ENCODE results near the gene ZNF681. TPM values are rescaled to one million over a fixed set of nuclear protein-coding genes. Genes with fewer than 3 reads are reported as not detected.

Gene ZNF681
- total RNA-seq = 1.4 and 2.4 TPM in 2 replicates
- long read RNA-seq, full-length matches to known transcripts = 5 of 15 reads
- long read RNA-seq, partial matches to known transcripts = 1 of 15 reads
- long read RNA-seq, other reads (novel, unspliced or antisense) = 9 of 15 reads

DNA sequence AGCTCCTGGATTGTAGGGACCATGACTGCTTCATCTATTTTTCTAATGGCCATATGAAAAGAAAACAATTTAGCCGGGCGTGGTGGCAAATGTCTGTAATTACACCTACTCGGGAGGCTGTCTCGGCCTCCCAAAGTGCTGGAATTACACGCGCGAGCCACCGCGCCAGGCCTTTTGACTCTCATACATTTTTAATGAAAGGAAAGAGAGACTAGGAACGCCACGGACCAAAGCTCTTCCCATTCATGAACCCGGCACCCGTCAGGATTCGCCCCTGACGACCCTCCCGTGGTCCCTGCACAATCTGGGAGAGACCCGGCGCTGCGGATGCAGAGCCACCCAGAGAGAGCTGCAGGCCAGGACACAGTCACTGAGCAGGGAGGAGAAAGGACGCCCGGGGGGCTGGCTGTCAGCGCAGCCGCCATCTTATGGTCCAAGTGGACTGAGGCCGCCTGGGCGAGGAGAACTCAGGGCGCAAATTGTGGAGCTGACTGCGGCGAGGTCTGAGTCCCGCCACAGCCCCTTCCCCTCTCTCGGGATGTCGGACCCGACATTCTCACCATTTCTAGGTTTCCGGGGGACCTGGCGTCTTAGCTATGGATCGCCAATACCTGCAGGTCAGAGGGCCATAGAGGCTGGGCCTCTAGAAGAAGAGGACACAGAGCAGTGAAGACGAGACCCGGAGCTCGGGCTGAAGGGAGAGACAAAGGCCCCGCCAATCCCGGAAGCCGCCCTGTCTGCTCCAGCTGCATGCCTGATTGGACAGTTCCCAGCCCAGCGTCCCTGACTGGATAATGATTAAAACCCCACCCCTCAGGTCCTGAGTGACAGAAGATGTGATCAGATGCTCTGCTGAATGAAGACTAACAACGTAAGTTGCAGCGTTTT, at the start of gene ZNF681:
TSS of gene ZNF681 (minus strand) at position 705 of the 888 bp plus-strand sequence. CDS start at position 563, 142 bp downstream.
- Mint-ChIP-seq H3K27ac (ENCODE audit: unreplicated experiment) (peak within 1 kb of the TSS; percentile 98), H3K27me3 (ENCODE audit: unreplicated experiment) (no peaks in the 10 kb centered on the region), H3K36me3 (ENCODE audit: unreplicated experiment) (peaks cover 12% of the 10 kb centered on the region), H3K4me3 (ENCODE audit: unreplicated experiment) (peak within 1 kb of the TSS; percentile 96), H3K9me3 (ENCODE audit: unreplicated experiment) (peaks cover 9% of the 10 kb centered on the region), H3K4me1 (ENCODE audit: unreplicated experiment) (peaks cover 14% of the 10 kb centered on the region)
- DNase-seq (ENCODE audit: extremely low spot score, unreplicated experiment) = peak; percentile 96
- TF ChIP-seq, protein P1, sequence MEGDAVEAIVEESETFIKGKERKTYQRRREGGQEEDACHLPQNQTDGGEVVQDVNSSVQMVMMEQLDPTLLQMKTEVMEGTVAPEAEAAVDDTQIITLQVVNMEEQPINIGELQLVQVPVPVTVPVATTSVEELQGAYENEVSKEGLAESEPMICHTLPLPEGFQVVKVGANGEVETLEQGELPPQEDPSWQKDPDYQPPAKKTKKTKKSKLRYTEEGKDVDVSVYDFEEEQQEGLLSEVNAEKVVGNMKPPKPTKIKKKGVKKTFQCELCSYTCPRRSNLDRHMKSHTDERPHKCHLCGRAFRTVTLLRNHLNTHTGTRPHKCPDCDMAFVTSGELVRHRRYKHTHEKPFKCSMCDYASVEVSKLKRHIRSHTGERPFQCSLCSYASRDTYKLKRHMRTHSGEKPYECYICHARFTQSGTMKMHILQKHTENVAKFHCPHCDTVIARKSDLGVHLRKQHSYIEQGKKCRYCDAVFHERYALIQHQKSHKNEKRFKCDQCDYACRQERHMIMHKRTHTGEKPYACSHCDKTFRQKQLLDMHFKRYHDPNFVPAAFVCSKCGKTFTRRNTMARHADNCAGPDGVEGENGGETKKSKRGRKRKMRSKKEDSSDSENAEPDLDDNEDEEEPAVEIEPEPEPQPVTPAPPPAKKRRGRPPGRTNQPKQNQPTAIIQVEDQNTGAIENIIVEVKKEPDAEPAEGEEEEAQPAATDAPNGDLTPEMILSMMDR (IDR thresholded peaks at IDR 0.05) = peak; percentile 25

DNA sequence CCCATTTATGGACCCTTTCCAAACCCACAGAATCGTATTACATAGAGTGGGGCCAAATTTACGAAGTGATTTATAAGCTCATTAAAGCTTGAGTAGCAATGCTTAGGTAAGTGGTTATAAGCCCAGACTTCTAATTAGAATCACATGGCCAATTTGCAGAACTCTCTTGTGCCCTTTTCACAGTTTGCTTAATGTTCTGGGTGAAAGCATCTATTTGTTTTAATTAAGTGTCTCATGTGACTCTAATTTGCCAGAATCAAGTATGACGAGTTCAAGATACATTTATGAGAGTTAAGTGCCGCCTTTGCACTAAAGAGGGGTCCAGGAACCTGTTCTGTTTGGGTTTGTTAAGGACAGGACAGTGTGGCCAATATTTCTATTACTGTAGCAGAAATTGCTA, 46.0 kb upstream of the ZNF681 start:
- Mint-ChIP-seq H3K27ac (ENCODE audit: unreplicated experiment) (no peak overlapping the region), H3K36me3 (ENCODE audit: unreplicated experiment) (peaks cover 10% of the 10 kb centered on the region)
- TF ChIP-seq, protein P1 (IDR thresholded peaks at IDR 0.05) = no peak

DNA sequence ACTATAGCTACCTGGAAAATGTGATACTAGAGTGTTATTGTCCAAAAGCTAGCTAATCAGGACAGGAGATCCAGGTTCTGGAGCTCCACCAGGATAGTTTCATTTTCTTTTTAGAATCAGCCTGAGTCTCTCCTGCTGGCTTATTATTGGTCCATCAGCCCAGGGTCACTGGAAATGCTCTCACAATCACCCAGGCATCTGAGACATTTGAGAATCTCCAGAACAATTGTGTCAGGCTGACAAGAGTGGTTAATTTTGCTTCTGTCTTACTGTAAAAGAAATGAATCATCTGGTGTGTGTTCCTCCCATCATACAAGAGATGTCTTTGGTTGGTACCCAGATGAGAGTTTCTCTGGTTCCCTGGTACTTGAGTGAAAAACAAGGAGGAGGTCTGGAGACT, 43.6 kb upstream of the ZNF681 start:
- Mint-ChIP-seq H3K27me3 (ENCODE audit: unreplicated experiment) (no peaks in the 10 kb centered on the region), H3K9me3 (ENCODE audit: unreplicated experiment) (peaks cover 5% of the 10 kb centered on the region), H3K27ac (ENCODE audit: unreplicated experiment) (no peak overlapping the region), H3K4me1 (ENCODE audit: unreplicated experiment) (no peaks in the 10 kb centered on the region), H3K4me3 (ENCODE audit: unreplicated experiment) (no peak overlapping the region), H3K36me3 (ENCODE audit: unreplicated experiment) (no peaks in the 10 kb centered on the region)
- TF ChIP-seq, protein P1 (IDR thresholded peaks at IDR 0.05) = no peak
- DNase-seq (ENCODE audit: extremely low spot score, unreplicated experiment) = no peak

More for the DNA sequence above, 46.0 kb upstream of the ZNF681 start:
- Mint-ChIP-seq H3K9me3 (ENCODE audit: unreplicated experiment) (peaks cover 19% of the 10 kb centered on the region), H3K4me3 (ENCODE audit: unreplicated experiment) (no peak overlapping the region), H3K4me1 (ENCODE audit: unreplicated experiment) (no peaks in the 10 kb centered on the region), H3K27me3 (ENCODE audit: unreplicated experiment) (no peaks in the 10 kb centered on the region)
- no peak for DNase-seq (ENCODE audit: extremely low spot score, unreplicated experiment)

DNA sequence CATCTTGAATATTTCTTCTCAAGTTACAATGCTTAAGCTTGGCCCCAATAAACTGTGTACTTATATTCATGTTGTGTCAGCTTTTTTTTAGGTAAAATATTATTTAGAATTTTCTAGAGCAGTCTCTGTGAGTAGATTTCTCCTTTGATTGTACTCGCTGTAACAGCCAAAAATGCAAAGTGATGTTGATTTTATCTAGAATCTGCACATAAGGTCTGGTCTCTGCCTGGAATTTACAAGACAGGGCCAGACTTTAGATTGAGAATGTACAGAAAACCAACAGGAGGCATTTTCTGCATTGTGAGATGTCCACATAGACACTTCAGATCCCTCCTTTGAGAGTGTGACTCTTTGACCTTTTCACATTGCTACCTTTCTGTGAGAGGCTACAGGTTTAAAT, 43.1 kb upstream of the ZNF681 start:
- Mint-ChIP-seq H3K4me3 (ENCODE audit: unreplicated experiment) (no peak overlapping the region), H3K4me1 (ENCODE audit: unreplicated experiment) (no peaks in the 10 kb centered on the region), H3K27me3 (ENCODE audit: unreplicated experiment) (no peaks in the 10 kb centered on the region), H3K36me3 (ENCODE audit: unreplicated experiment) (peaks cover under 1% of the 10 kb centered on the region), H3K27ac (ENCODE audit: unreplicated experiment) (no peak overlapping the region), H3K9me3 (ENCODE audit: unreplicated experiment) (peaks cover under 1% of the 10 kb centered on the region)
- TF ChIP-seq, protein P1 (IDR thresholded peaks at IDR 0.05) = no peak
- DNase-seq (ENCODE audit: extremely low spot score, unreplicated experiment) = no peak

DNA sequence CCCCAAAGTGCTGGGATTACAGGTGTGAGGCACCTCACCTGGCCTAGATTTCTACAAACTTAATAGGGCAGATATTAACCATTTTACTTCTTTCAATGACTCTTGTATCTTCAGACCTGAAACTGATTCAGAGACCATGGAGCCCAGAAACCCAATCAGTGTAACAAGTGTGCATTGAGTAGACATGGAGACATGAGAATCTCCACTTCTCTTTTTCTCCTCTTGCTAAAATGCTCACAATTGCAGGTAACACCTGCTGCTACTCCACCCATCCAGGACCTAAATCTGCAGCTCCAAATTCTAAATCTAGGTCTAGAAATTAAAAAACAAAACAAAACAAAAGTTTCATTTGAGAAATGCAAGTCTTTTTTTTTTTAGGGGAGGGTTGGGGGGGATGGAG, 42.2 kb upstream of the ZNF681 start:
- H3K4me3 Mint-ChIP-seq (ENCODE audit: unreplicated experiment) = no peak overlapping the region
- peaks cover 10% of the 10 kb centered on the region for H3K9me3 Mint-ChIP-seq (ENCODE audit: unreplicated experiment)
- no peak for DNase-seq (ENCODE audit: extremely low spot score, unreplicated experiment)
- H3K36me3 Mint-ChIP-seq (ENCODE audit: unreplicated experiment) = peaks cover 3% of the 10 kb centered on the region
- TF ChIP-seq, protein P1 (IDR thresholded peaks at IDR 0.05) = no peak
- no peak overlapping the region for H3K27ac Mint-ChIP-seq (ENCODE audit: unreplicated experiment)
- no peaks in the 10 kb centered on the region for H3K4me1 Mint-ChIP-seq (ENCODE audit: unreplicated experiment)
- no peaks in the 10 kb centered on the region for H3K27me3 Mint-ChIP-seq (ENCODE audit: unreplicated experiment)

Measured in osteocyte (in vitro differentiated cells).